CD8-positive, alpha-beta memory T cell (primary cell): Measurements from ENCODE around the gene RRBP1. TPM values are rescaled to one million over a fixed set of nuclear protein-coding genes. Genes with fewer than 3 reads are reported as not detected.
A peak's percentile ranks its signal among the peaks of the same experiment; 100 is the strongest.

Experiments used
- CTCF ChIA-PET: fragments of 350-600 bp; sonication (Branson Sonifier 250); formaldehyde crosslinking; loops from one replicate; lab custom pipeline; 2021; ENCODE audit warnings: antibody characterized with exemption; lab: Charles Lee
- POLR2A ChIA-PET: fragments of 350-600 bp; sonication (Branson Sonifier 250); formaldehyde crosslinking; loops from one replicate; lab custom pipeline; 2021; ENCODE audit warnings: antibody characterized with exemption; lab: Charles Lee
- DNase-seq, 5 donors: peaks; one replicate each; pipeline versions ENCODE4 v3.0.0 to v3.0.0-alpha.2; 2020 to 2022; ENCODE audit warnings: mixed read lengths in 1 of 5
- H3K27ac ChIP-seq: one replicate; pipeline ENCODE4 v1.7.0; 2013; ENCODE audit warnings: low read depth, mild to moderate bottlenecking, low read length, moderate library complexity
- H3K27me3 ChIP-seq: 2 replicates; pipeline ENCODE4 v1.7.0; 2013; ENCODE audit warnings: low read length, mild to moderate bottlenecking; ENCODE audit not compliant: insufficient read depth, poor library complexity, severe bottlenecking
- H3K36me3 ChIP-seq: 2 replicates; pipeline ENCODE4 v1.7.0; 2013; ENCODE audit warnings: mild to moderate bottlenecking, low read length, moderate library complexity; ENCODE audit not compliant: insufficient read depth
- H3K4me1 ChIP-seq: 2 replicates; pipeline ENCODE4 v1.7.0; 2013; ENCODE audit warnings: mild to moderate bottlenecking, low read length, moderate library complexity; ENCODE audit not compliant: insufficient read depth
- H3K4me3 ChIP-seq: 2 replicates; pipeline ENCODE4 v1.7.0; 2013; ENCODE audit warnings: mild to moderate bottlenecking, low read length
- H3K9me3 ChIP-seq: 2 replicates; pipeline ENCODE4 v1.7.0; 2013; ENCODE audit warnings: mild to moderate bottlenecking, low read length
- H3K27ac Mint-ChIP-seq, 8 donors: one replicate each; pipeline ENCODE4 v1.8.0; 2020 to 2021; ENCODE audit warnings: mixed read lengths in 8 of 8, mild to moderate bottlenecking in 6 of 8, inconsistent platforms in 3 of 8, moderate library complexity in 3 of 8
- H3K27me3 Mint-ChIP-seq, 2 donors: one replicate each; pipeline ENCODE4 v1.8.0; 2020 to 2021; ENCODE audit warnings: mixed read lengths in 2 of 2, mild to moderate bottlenecking in 1 of 2, moderate library complexity in 1 of 2
- H3K36me3 Mint-ChIP-seq, 3 donors: one replicate each; pipeline ENCODE4 v1.8.0; 2020 to 2021; ENCODE audit warnings: mixed read lengths in 3 of 3, inconsistent platforms in 1 of 3, mild to moderate bottlenecking in 1 of 3
- H3K4me1 Mint-ChIP-seq, 3 donors: one replicate each; pipeline ENCODE4 v1.8.0; 2020 to 2021; ENCODE audit warnings: mixed read lengths in 3 of 3, inconsistent platforms in 1 of 3, mild to moderate bottlenecking in 1 of 3
- H3K4me3 Mint-ChIP-seq, 7 donors: one replicate each; pipeline ENCODE4 v1.8.0; 2020 to 2021; ENCODE audit warnings: mixed read lengths in 7 of 7, mild to moderate bottlenecking in 6 of 7, moderate library complexity in 4 of 7, inconsistent platforms in 2 of 7
- H3K9me3 Mint-ChIP-seq, 5 donors: one replicate each; pipeline ENCODE4 v1.8.0; 2020 to 2022; ENCODE audit warnings: mixed read lengths in 5 of 5, mild to moderate bottlenecking in 3 of 5, moderate library complexity in 2 of 5, inconsistent platforms in 1 of 5
- polyA plus RNA-seq: library from polyadenylated mRNA; unstranded; fragments of 300-500 nt; fragmentation: Illumina TruSeq; gene quantifications from one replicate; pipeline ENCODE4 v1.2.3, GENCODE V29; 2021
- total RNA-seq, 2 experiments: library from RNA; stranded (reverse); gene quantifications; one replicate each; pipeline ENCODE4 v1.2.3, GENCODE V29; 2021

RRBP1 gene
- total and polyA plus RNA-seq, 3 experiments from 2014 or later = 17.4 to 25.3 (median 22.8) TPM

- H3K4me1 ChIP-seq = no peaks in the 10 kb centered on the region
- no peaks in the 10 kb centered on the region for H3K9me3 ChIP-seq
- no peak overlapping the region for H3K27ac ChIP-seq
- no peaks in the 10 kb centered on the region for H3K27me3 Mint-ChIP-seq
- POLR2A ChIA-PET = no interaction called here
- peak overlapping the region in 2 of 8 donors; percentile 0 to 14 for H3K27ac Mint-ChIP-seq
- peaks cover 0 to 15% (median 0%) of the 10 kb centered on the region in 3 donors for H3K36me3 Mint-ChIP-seq
- peaks cover 0 to 10% (median 6%) of the 10 kb centered on the region in 3 donors for H3K4me1 Mint-ChIP-seq
- H3K36me3 ChIP-seq = no peaks in the 10 kb centered on the region
- CTCF ChIA-PET = interaction anchor here (1.3 kb wide), 1 partner anchor 36 kb away, joined by 3 read pairs; the partner anchor contains the start of gene RRBP1
- H3K4me3 ChIP-seq = no peak overlapping the region
- no peak for DNase-seq
- H3K9me3 Mint-ChIP-seq = no peaks in the 10 kb centered on the region
- no peaks in the 10 kb centered on the region for H3K27me3 ChIP-seq
- no peak overlapping the region for H3K4me3 Mint-ChIP-seq
Measured at GRCh38 chr20:17646961-17647301, 35.1 kb downstream of the RRBP1 start.

- Mint-ChIP-seq H3K4me1 (peaks cover 0 to 10% (median 6%) of the 10 kb centered on the region in 3 donors), H3K27ac (peak overlapping the region in 2 of 8 donors; percentile 0 to 14), H3K9me3 (no peaks in the 10 kb centered on the region), H3K36me3 (peaks cover 0 to 18% (median 0%) of the 10 kb centered on the region in 3 donors), H3K27me3 (no peaks in the 10 kb centered on the region), H3K4me3 (no peak overlapping the region)
- H3K27ac ChIP-seq = no peak overlapping the region
- no peaks in the 10 kb centered on the region for H3K27me3 ChIP-seq
- no peaks in the 10 kb centered on the region for H3K4me1 ChIP-seq
- H3K9me3 ChIP-seq = no peaks in the 10 kb centered on the region
- DNase-seq = no peak
- ChIA-PET POLR2A (no interaction called here), CTCF (interaction anchor here (1.3 kb wide), 1 partner anchor 36 kb away, joined by 3 read pairs; the partner anchor contains the start of gene RRBP1)
- no peak overlapping the region for H3K4me3 ChIP-seq
- H3K36me3 ChIP-seq = no peaks in the 10 kb centered on the region
Measured at GRCh38 chr20:17646209-17646960, 35.7 kb downstream of the RRBP1 start.

DNA sequence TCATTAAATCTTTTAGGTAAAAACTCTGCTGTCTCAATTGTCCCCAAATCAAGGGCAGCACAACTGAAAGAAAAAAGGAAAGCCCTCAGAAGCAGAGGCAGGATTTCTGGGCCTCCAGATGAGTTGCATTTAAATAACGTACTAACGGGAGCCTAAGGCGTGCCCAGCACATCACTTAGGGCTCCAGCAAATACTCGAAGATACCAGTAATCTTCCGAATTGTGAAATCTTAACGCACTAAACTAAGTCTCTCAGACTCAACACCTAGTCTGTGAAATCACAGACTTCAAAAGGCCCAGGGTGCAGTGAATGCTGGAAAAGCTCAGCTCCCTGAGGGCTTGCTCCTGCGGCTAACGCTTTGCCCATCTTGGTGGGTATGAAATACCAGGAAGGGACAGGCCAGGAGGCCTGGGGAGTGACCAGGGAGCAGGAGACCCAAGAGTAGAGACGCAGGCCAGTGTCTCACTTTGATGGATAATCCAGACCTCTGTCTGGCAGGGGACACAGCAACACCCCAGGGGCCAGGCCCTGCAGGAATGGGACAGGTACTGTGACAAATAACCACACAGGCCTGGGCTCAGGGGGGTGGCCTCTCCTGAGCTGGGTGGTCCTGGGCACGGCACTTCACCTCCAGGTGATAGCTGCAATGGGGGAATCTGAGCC, 36.4 kb downstream of the RRBP1 start:
- no peaks in the 10 kb centered on the region for H3K9me3 Mint-ChIP-seq
- H3K4me3 Mint-ChIP-seq = no peak overlapping the region
- no peaks in the 10 kb centered on the region for H3K36me3 ChIP-seq
- POLR2A ChIA-PET = no interaction called here
- no peak for DNase-seq
- H3K9me3 ChIP-seq = no peaks in the 10 kb centered on the region
- no peak overlapping the region for H3K27ac ChIP-seq
- H3K4me3 ChIP-seq = no peak overlapping the region
- H3K27ac Mint-ChIP-seq = no peak overlapping the region
- peaks cover 0 to 22% (median 0%) of the 10 kb centered on the region in 3 donors for H3K36me3 Mint-ChIP-seq
- no peaks in the 10 kb centered on the region for H3K4me1 ChIP-seq
- H3K27me3 ChIP-seq = no peaks in the 10 kb centered on the region
- peaks cover 0 to 10% (median 6%) of the 10 kb centered on the region in 3 donors for H3K4me1 Mint-ChIP-seq
- CTCF ChIA-PET = interaction anchor here (1.3 kb wide), 1 partner anchor 37 kb away, joined by 3 read pairs; the partner anchor contains the start of gene RRBP1
- no peaks in the 10 kb centered on the region for H3K27me3 Mint-ChIP-seq

- no peaks in the 10 kb centered on the region for H3K9me3 ChIP-seq
- CTCF ChIA-PET = no interaction called here
- DNase-seq = no peak
- H3K36me3 ChIP-seq = no peaks in the 10 kb centered on the region
- H3K27ac ChIP-seq = no peak overlapping the region
- H3K4me1 Mint-ChIP-seq = peaks cover 0 to 10% (median 6%) of the 10 kb centered on the region in 3 donors
- H3K27ac Mint-ChIP-seq = no peak overlapping the region
- no peaks in the 10 kb centered on the region for H3K9me3 Mint-ChIP-seq
- H3K4me3 Mint-ChIP-seq = no peak overlapping the region
- H3K27me3 Mint-ChIP-seq = no peaks in the 10 kb centered on the region
- POLR2A ChIA-PET = no interaction called here
- no peaks in the 10 kb centered on the region for H3K4me1 ChIP-seq
- no peaks in the 10 kb centered on the region for H3K27me3 ChIP-seq
- peaks cover 0 to 28% (median 2%) of the 10 kb centered on the region in 3 donors for H3K36me3 Mint-ChIP-seq
- H3K4me3 ChIP-seq = no peak overlapping the region
Measured at GRCh38 chr20:17645010-17645409, 37.0 kb downstream of the RRBP1 start.

- POLR2A ChIA-PET = no interaction called here
- Histone ChIP-seq H3K27ac (no peak overlapping the region), H3K27me3 (no peaks in the 10 kb centered on the region), H3K4me1 (no peaks in the 10 kb centered on the region), H3K9me3 (no peaks in the 10 kb centered on the region), H3K4me3 (no peak overlapping the region), H3K36me3 (no peaks in the 10 kb centered on the region)
- H3K27ac Mint-ChIP-seq = no peak overlapping the region
- DNase-seq = no peak
- no peak overlapping the region for H3K4me3 Mint-ChIP-seq
- H3K36me3 Mint-ChIP-seq = peaks cover 0 to 31% (median 2%) of the 10 kb centered on the region in 3 donors
- no peaks in the 10 kb centered on the region for H3K27me3 Mint-ChIP-seq
- H3K4me1 Mint-ChIP-seq = peaks cover 0 to 10% (median 6%) of the 10 kb centered on the region in 3 donors
- no peaks in the 10 kb centered on the region for H3K9me3 Mint-ChIP-seq
- CTCF ChIA-PET = no interaction called here
Measured at GRCh38 chr20:17644451-17644850, 37.6 kb downstream of the RRBP1 start.

DNA sequence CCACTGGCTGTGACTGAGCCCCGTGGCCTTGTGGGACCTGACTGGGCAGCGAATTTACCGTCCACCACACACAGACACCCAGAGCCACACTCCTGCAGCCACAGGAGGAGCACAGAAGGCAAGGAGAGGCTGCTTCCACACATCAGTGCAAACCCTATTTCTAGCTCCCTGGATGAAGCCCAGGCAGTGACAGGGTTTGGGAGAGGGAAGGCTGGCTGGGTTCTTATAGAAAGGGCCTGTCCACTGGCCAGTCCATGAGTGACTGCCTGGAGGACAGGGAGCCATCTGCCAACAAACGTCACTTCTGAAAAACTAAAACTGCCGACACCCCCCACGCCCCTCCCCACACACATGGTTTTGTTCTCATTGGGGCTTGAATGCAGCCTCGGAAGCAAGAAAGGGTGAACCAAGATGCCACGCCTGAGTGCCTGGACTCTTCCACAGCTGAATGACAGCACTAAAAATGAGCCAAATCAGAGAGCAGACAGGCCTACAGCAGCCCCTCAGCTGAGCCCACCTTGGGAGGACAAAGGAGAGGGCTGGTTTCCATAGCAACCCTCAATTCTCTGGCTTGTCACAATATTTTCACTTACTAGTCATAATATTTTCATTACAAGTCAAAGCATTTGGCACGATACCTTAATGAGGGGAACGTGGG, 38.4 kb downstream of the RRBP1 start:
- DNase-seq = no peak
- H3K36me3 Mint-ChIP-seq = peaks cover 0 to 36% (median 2%) of the 10 kb centered on the region in 3 donors
- no peak overlapping the region for H3K4me3 ChIP-seq
- no peak overlapping the region for H3K27ac ChIP-seq
- no peaks in the 10 kb centered on the region for H3K9me3 ChIP-seq
- no peaks in the 10 kb centered on the region for H3K36me3 ChIP-seq
- H3K27ac Mint-ChIP-seq = peak overlapping the region in 1 of 8 donors; percentile 38
- ChIA-PET CTCF (no interaction called here), POLR2A (no interaction called here)
- no peak overlapping the region for H3K4me3 Mint-ChIP-seq
- H3K4me1 ChIP-seq = no peaks in the 10 kb centered on the region
- peaks cover 0 to 8% (median 3%) of the 10 kb centered on the region in 3 donors for H3K4me1 Mint-ChIP-seq
- no peaks in the 10 kb centered on the region for H3K9me3 Mint-ChIP-seq
- no peaks in the 10 kb centered on the region for H3K27me3 Mint-ChIP-seq
- H3K27me3 ChIP-seq = no peaks in the 10 kb centered on the region

DNA sequence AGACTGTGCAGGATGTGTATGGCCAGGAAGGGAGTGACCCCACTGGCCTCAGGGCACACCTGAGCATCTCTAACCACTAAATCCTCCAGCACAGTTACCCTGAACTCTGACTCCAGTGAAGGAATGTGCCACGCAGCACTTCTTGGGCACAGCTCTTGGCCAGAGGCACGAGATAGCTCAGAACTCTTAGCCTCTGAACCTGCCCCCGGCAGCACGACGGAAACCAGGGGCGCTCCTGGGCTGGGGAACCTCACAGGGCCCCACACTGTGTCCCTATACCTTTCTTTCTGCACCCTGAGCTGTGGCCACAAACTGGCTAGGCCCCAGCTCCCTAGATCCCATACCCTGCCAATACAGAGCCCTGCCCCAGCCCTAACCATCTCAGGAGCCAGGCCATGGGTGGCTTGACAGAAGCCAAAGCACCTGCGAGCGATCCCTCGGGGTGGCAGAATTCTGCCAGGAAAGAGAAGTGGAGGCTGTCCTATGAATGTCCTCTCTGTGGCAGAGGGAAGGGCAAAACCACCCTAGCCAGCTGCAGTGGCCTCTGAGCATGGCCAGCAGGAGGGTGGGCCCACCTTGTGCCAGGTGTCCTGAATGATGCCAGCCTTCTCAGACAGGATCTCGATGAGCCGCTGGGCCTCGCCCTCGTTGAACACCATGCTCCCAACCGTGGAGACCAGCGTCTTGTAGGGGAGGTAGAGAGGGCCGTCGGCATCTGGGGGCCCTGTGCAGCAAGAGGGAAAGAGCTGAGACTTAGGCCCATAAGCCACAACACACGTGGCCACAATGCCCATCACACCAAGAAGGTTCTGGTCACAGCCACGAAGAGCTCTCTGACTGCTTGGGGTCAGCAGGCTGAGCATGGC, 39.4 kb downstream of the RRBP1 start:
- Histone ChIP-seq H3K9me3 (no peaks in the 10 kb centered on the region), H3K27me3 (no peaks in the 10 kb centered on the region), H3K36me3 (no peaks in the 10 kb centered on the region), H3K4me3 (no peak overlapping the region), H3K4me1 (no peaks in the 10 kb centered on the region), H3K27ac (no peak overlapping the region)
- Mint-ChIP-seq H3K4me1 (peaks cover 0 to 8% (median 3%) of the 10 kb centered on the region in 3 donors), H3K27ac (no peak overlapping the region), H3K9me3 (no peaks in the 10 kb centered on the region), H3K27me3 (no peaks in the 10 kb centered on the region), H3K36me3 (peaks cover 0 to 40% (median 2%) of the 10 kb centered on the region in 3 donors), H3K4me3 (no peak overlapping the region)
- ChIA-PET CTCF (no interaction called here), POLR2A (no interaction called here)
- DNase-seq = no peak
